Omental fat pad (tissue), 4 donors: ENCODE data around the gene DDX55. TPM values are rescaled to one million over a fixed set of nuclear protein-coding genes. Genes with fewer than 3 reads are reported as not detected.

Experiments used
- ATAC-seq: fragments of 150-250 bp; one replicate; pipeline ENCODE4 v1.9.1; 2016; ENCODE audit warnings: mild to moderate bottlenecking, moderate library complexity; ENCODE audit not compliant: low FRiP score
- DNase-seq: peaks from one replicate; pipeline ENCODE4 v3.0.0-alpha.2; 2019; ENCODE audit warnings: low spot score
- small RNA-seq: library from RNA; depleted of rRNA; stranded (forward); fragments of <200 nt; gene quantifications from one replicate; pipeline ENCODE3, GENCODE V24; 2016
- total RNA-seq, 4 donors: library from RNA; depleted of rRNA; stranded (reverse); fragments of >200 nt; gene quantifications; one replicate each; pipeline ENCODE4 v1.1.0, GENCODE V29; 2016
- TF ChIP-seq, protein P1 (sequence below), 3 donors: fragments of 450-650 bp; IDR thresholded peaks; one replicate each; pipeline ENCODE4 v1.5.1; 2016 to 2017; ENCODE audit warnings: antibody characterized with exemption in 3 of 3, mild to moderate bottlenecking in 3 of 3, moderate library complexity in 2 of 3

Gene DDX55
- total RNA-seq, 4 donors from 2014 or later = 16.1 to 66.3 (median 19.1) TPM

DNA sequence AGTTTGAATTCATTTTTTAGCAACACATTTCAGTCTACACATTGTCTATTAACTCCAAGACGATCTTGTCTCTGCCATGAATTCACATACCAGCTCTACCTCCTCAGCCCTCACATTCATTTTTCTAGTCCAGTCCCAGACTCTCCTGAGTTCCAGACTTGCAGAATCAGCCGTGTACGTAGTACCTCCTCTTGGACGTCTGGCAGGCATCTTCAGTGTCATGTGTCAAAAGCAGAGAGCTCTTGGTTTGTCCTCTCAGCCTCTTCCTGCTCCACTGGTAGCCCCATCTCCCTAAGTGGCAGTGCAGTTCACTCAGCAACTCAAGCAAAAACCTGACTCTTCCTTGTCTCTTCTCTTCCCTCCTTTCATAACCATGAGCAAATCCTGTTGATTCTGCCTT, 54.5 kb downstream of the DDX55 start:
- ATAC-seq (no peak), DNase-seq (no peak)
- TF ChIP-seq, protein P1, sequence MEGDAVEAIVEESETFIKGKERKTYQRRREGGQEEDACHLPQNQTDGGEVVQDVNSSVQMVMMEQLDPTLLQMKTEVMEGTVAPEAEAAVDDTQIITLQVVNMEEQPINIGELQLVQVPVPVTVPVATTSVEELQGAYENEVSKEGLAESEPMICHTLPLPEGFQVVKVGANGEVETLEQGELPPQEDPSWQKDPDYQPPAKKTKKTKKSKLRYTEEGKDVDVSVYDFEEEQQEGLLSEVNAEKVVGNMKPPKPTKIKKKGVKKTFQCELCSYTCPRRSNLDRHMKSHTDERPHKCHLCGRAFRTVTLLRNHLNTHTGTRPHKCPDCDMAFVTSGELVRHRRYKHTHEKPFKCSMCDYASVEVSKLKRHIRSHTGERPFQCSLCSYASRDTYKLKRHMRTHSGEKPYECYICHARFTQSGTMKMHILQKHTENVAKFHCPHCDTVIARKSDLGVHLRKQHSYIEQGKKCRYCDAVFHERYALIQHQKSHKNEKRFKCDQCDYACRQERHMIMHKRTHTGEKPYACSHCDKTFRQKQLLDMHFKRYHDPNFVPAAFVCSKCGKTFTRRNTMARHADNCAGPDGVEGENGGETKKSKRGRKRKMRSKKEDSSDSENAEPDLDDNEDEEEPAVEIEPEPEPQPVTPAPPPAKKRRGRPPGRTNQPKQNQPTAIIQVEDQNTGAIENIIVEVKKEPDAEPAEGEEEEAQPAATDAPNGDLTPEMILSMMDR (IDR thresholded peaks at IDR 0.05) = no peak

DNA sequence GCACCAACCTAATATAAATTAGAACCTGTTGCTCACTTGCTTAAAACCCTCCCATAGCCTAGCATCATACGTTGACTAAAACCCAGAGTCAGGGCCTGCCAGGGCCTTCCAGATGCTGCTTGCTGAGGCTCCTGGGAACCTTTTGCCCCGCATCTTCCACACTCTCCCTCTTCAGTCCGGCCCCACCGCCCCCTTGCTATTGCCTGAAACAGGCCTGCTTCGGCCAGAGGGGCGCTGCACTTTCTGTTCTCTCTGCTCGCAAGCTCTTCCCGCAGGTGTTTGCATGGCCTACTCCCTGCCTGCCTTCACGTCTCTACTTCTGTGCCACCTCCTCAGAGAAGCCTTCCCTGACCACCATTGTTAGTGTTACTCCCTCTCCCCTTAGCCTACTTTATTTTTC, 55.3 kb downstream of the DDX55 start:
- TF ChIP-seq, protein P1 (IDR thresholded peaks at IDR 0.05) = no peak
- DNase-seq = no peak

DNA sequence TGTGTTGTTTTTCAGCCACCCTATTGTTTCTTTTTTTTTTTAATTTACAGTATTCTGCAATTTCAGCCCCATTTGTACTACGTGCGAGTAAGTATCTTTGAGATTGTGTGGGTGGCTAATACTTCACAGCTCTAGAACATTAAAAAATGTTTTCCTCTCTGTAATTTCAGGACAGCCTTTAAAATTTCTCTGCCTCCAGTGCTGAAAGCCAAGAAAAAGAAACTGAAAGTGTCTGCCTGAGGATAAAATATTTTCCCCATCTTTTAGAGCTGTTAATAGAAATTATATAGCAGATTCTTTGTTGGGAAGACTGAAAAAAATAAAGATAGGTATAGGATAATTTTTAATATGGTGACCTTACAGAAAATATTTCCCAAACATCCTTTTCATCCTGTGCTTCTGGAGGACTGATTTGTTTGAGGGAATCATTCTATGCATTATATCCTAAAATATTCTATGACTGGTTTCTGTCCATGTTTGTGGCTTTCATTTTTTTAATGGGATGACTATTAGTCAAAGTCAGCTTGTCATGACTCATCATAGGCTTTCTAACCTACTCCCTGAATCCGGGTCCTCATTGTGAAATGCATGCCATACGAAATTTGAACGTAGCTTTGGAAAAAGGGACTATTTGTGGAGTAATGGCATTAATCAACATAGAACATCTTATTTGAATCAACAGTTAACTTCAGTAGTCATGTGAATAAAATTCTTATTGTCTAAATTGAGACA, 58.3 kb downstream of the DDX55 start:
- no peak for DNase-seq
- TF ChIP-seq, protein P1 (IDR thresholded peaks at IDR 0.05) = no peak
- ATAC-seq = peak; percentile 89

More for the DNA sequence above, 55.3 kb downstream of the DDX55 start:
- no peak for ATAC-seq

DNA sequence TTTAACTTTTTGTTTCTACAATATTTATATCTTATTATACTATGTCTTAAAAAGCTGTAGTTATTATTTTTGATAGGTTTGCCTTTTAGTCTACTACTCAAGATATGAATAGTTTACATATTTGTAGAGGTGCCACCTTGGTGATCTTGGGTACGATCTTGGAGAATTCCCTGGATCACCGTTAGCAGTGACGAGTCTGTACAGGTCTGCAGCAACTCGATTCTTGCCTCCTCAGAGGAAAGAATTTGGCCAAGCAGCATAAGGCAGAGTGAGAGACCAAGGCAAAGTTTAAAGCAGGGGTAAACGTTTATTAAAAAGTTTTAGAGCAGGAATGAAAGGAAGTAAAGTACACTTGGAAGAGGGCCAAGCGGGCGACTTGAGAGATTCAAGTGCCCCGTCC, 65.9 kb downstream of the DDX55 start:
- ATAC-seq (no peak), DNase-seq (no peak)
- TF ChIP-seq, protein P1 (IDR thresholded peaks at IDR 0.05) = no peak

Small RNAs within 50 kb of the gene (small RNA-seq; reads per million reads assigned to genes)
- not detected for gene SNORA9B

Other genes starting within 250 kb of the DDX55 start
- 10 to 100 TPM; 18.6 to 26.4 (median 20.6) TPM for gene SBNO1, start 237.3 kb upstream of the DDX55 start, total RNA-seq
- 10 to 100 TPM; 25.5 to 39.9 (median 26.5) TPM for gene KMT5A, start 218.0 kb upstream of the DDX55 start, total RNA-seq
- gene RILPL2, start 165.4 kb upstream of the DDX55 start, total RNA-seq = 10 to 100 TPM in 2 of 4 donors, 1 to 10 TPM in 2; 8.9 to 12.7 (median 10.1) TPM
- gene SNRNP35, start 144.0 kb upstream of the DDX55 start, total RNA-seq = 10 to 100 TPM; 14.7 to 38.1 (median 21.0) TPM
- 10 to 100 TPM in 3 of 4 donors, 1 to 10 TPM in 1; 8.5 to 21.9 (median 11.2) TPM for gene RILPL1, start 68.4 kb upstream of the DDX55 start, total RNA-seq
- gene TMED2, start 17.5 kb upstream of the DDX55 start, total RNA-seq = 100 to 1,000 TPM; 121 to 179 (median 145) TPM
- gene EIF2B1, start 31.6 kb downstream of the DDX55 start, total RNA-seq = 100 to 1,000 TPM; 108 to 164 (median 119) TPM
- gene GTF2H3, start 31.7 kb downstream of the DDX55 start, total RNA-seq = 10 to 100 TPM; 16.2 to 23.4 (median 22.0) TPM
- 1 to 10 TPM; 5.4 to 7.3 (median 6.8) TPM for gene TCTN2, start 69.0 kb downstream of the DDX55 start, total RNA-seq
- 10 to 100 TPM; 18.2 to 38.9 (median 25.1) TPM for gene ATP6V0A2, start 110.3 kb downstream of the DDX55 start, total RNA-seq
- 1 to 10 TPM in 1 of 4 donors, under 1 TPM in 2, not detected in 1; 0.06 to 2.3 (median 0.48) TPM for gene DNAH10, start 160.2 kb downstream of the DDX55 start, total RNA-seq